Activated CD8-positive, alpha-beta T cell treated with anti-CD3 and anti-CD28 coated beads for 36 hours (primary cell): Measurements from ENCODE around the gene MIDN. TPM values are rescaled to one million over a fixed set of nuclear protein-coding genes. Genes with fewer than 3 reads are reported as not detected.

Experiments used
- ATAC-seq: fragments of 200-7000 bp; cut with Tn5 transposase; one replicate; pipeline ENCODE4 v1.10.0; 2021; ENCODE audit warnings: mild to moderate bottlenecking, moderate library complexity
- CTCF ChIA-PET: fragments of 350-600 bp; sonication (Branson Sonifier 250); formaldehyde crosslinking; loops from one replicate; lab custom pipeline; 2021; ENCODE audit warnings: antibody characterized with exemption; lab: Charles Lee
- POLR2A ChIA-PET: fragments of 350-600 bp; sonication (Branson Sonifier 250); formaldehyde crosslinking; loops from one replicate; lab custom pipeline; 2021; ENCODE audit warnings: antibody characterized with exemption; lab: Charles Lee
- DNase-seq: peaks from one replicate; pipeline ENCODE4 v3.0.0-alpha.2; 2020
- H3K27ac Mint-ChIP-seq: one replicate; pipeline ENCODE4 v1.8.0; 2021; ENCODE audit warnings: mild to moderate bottlenecking, mixed read lengths
- H3K27me3 Mint-ChIP-seq: one replicate; pipeline ENCODE4 v1.8.0; 2021; ENCODE audit warnings: mixed read lengths
- H3K36me3 Mint-ChIP-seq: one replicate; pipeline ENCODE4 v1.8.0; 2021; ENCODE audit warnings: low read depth, mixed read lengths
- H3K4me1 Mint-ChIP-seq: one replicate; pipeline ENCODE4 v1.8.0; 2021; ENCODE audit warnings: low read depth, mixed read lengths
- H3K4me3 Mint-ChIP-seq: one replicate; pipeline ENCODE4 v1.8.0; 2021; ENCODE audit warnings: mild to moderate bottlenecking, moderate library complexity, mixed read lengths
- H3K9me3 Mint-ChIP-seq: one replicate; pipeline ENCODE4 v1.8.0; 2021; ENCODE audit warnings: mixed read lengths
- intact Hi-C: fragments of 100-400 bp; cut with micrococcal nuclease; formaldehyde crosslinking; loops from one replicate; pipeline ENCODE4 v1.10.0; 2022
- total RNA-seq, 2 experiments: library from RNA; stranded (reverse); gene quantifications; one replicate each; pipeline ENCODE4 v1.2.3, GENCODE V29; 2021
- TF ChIP-seq, protein P1 (sequence below): fragments of 200-600 bp; IDR thresholded peaks from one replicate; pipeline ENCODE4 v1.8.0; 2022; ENCODE audit warnings: antibody characterized with exemption, mild to moderate bottlenecking

Gene MIDN
- total RNA-seq, 2 experiments from 2014 or later, result 41.1 to 43.9 TPM

DNA sequence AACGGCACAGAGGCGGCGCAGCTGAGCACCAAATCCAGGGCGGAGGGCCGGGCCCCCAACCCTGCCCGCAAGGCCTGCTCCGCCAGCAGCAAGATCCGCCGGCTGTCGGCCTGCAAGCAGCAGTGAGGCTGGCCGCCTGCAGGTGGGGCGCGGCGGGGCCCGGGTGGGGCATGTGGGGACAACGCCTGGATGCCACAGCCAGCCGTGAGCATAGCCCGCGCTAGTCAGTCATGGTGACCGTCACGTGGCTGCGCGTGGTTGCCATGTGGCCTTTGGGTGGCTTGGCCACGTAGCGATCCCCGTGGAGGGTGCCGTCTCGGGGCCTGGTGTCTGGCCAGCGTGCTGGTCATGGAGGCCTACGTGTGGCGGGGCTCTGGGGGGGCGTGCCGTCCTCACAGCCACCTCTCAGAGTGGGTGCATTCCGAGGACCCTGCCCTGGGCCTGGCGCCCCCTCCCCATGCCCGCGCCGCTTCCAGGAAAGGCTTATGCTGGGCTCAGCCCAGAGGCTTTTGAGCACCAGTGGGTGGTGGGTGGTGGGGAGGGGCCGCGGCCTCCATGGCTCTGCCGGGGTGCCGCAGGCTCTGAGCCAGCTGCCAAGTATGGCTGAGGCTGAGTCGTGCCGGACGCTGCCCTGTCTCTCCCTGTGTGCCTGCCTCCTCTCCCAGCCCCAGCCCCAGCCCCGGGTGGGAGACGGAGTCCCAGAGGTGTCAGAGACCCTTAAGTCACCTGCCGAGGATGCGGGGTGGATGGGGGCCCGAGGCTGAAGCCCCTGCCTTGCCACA, 21.7 kb upstream of the MIDN start:
- DNase-seq (no peak), ATAC-seq (no peak)
- H3K4me3 Mint-ChIP-seq, result no peak overlapping the region
- no peaks in the 10 kb centered on the region for H3K27me3 Mint-ChIP-seq
- ChIA-PET CTCF (no interaction called here), POLR2A (no interaction called here)
- H3K9me3 Mint-ChIP-seq, result no peaks in the 10 kb centered on the region
- H3K27ac Mint-ChIP-seq, result no peak overlapping the region
- TF ChIP-seq, protein P1, sequence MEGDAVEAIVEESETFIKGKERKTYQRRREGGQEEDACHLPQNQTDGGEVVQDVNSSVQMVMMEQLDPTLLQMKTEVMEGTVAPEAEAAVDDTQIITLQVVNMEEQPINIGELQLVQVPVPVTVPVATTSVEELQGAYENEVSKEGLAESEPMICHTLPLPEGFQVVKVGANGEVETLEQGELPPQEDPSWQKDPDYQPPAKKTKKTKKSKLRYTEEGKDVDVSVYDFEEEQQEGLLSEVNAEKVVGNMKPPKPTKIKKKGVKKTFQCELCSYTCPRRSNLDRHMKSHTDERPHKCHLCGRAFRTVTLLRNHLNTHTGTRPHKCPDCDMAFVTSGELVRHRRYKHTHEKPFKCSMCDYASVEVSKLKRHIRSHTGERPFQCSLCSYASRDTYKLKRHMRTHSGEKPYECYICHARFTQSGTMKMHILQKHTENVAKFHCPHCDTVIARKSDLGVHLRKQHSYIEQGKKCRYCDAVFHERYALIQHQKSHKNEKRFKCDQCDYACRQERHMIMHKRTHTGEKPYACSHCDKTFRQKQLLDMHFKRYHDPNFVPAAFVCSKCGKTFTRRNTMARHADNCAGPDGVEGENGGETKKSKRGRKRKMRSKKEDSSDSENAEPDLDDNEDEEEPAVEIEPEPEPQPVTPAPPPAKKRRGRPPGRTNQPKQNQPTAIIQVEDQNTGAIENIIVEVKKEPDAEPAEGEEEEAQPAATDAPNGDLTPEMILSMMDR, result no peak
- H3K36me3 Mint-ChIP-seq, result peaks cover 2% of the 10 kb centered on the region
- H3K4me1 Mint-ChIP-seq, result no peaks in the 10 kb centered on the region
- intact Hi-C loops, result no loop called here

DNA sequence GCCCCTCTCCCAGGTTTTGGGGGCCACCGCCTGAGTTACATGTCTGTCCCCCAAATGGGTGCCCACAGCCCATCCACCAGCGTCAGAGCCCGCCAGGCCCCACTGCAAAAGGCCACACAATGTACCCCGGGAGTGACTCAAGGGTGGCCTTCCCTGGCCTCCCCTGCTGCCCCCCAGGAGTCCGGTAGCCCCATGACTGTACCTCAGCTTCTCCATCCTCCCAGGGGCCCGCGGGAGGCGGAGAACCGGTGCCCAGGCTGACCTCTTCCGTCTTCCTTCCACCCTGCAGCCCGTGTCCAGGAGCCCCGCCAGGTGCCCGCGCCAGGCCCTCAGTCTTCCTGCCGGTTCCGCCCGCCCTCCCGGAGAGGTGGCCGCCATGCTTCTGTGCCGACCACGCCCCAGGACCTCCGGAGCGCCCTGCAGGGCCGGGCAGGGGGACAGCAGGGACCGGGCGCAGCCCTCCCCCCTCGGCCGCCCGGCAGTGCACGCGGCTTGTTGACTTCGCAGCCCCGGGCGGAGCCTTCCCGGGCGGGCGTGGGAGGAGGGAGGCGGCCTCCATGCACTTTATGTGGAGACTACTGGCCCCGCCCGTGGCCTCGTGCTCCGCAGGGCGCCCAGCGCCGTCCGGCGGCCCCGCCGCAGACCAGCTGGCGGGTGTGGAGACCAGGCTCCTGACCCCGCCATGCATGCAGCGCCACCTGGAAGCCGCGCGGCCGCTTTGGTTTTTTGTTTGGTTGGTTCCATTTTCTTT, 20.9 kb upstream of the MIDN start:
- Mint-ChIP-seq H3K4me3 (no peak overlapping the region), H3K27ac (no peak overlapping the region), H3K27me3 (no peaks in the 10 kb centered on the region), H3K36me3 (peaks cover 2% of the 10 kb centered on the region), H3K9me3 (no peaks in the 10 kb centered on the region), H3K4me1 (no peaks in the 10 kb centered on the region)
- TF ChIP-seq, protein P1, result no peak
- intact Hi-C loops, result no loop called here
- DNase-seq (no peak), ATAC-seq (no peak)
- ChIA-PET POLR2A (interaction anchor here (0.9 kb wide), 2 partner anchors 11 to 243 kb away, joined by 3 to 4 read pairs; partner anchors contain the start of gene WDR18), CTCF (no interaction called here)

DNA sequence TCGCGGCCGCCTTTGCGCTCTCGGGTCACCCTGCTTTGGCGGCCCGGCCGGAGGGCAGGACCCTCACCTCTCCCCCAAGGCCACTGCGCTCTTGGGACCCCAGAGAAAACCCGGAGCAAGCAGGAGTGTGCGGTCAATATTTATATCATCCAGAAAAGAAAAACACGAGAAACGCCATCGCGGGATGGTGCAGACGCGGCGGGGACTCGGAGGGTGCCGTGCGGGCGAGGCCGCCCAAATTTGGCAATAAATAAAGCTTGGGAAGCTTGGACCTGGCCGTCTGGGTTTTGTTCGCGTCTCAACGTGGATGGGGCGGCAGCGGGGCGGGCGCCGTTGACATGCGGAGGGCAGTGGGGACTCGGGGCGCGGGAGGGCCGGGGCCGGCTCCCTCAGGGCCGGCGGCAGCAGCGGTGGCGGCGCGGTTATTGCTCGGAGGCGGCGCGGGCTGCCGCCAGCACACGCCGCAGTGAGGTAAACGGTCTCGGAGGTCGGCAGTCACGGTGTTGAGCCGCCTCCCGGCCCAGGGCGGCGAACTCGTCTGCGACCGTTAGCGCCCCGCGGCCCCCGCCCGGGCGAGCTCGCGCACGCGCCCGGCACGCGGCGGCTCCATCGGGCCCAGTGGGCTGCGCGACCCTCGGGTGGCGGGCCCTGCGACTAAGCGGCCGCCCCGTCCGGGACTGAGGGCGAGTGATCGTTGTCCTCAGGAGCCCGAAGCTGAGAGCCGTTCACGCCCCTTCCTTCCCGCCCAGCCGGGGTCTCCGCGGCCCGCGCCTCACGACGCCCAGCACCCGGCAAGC, 20.0 kb upstream of the MIDN start:
- no peak for ATAC-seq
- H3K27ac Mint-ChIP-seq, result no peak overlapping the region
- H3K9me3 Mint-ChIP-seq, result no peaks in the 10 kb centered on the region
- CTCF ChIA-PET, result no interaction called here
- no peak for DNase-seq
- H3K27me3 Mint-ChIP-seq, result no peaks in the 10 kb centered on the region
- H3K36me3 Mint-ChIP-seq, result peaks cover 2% of the 10 kb centered on the region
- POLR2A ChIA-PET, result interaction anchor here (0.9 kb wide), 2 partner anchors 12 to 244 kb away, joined by 3 to 4 read pairs; partner anchors contain the start of gene WDR18
- TF ChIP-seq, protein P1, result no peak
- no peak overlapping the region for H3K4me3 Mint-ChIP-seq
- H3K4me1 Mint-ChIP-seq, result no peaks in the 10 kb centered on the region
- intact Hi-C loops, result no loop called here

DNA sequence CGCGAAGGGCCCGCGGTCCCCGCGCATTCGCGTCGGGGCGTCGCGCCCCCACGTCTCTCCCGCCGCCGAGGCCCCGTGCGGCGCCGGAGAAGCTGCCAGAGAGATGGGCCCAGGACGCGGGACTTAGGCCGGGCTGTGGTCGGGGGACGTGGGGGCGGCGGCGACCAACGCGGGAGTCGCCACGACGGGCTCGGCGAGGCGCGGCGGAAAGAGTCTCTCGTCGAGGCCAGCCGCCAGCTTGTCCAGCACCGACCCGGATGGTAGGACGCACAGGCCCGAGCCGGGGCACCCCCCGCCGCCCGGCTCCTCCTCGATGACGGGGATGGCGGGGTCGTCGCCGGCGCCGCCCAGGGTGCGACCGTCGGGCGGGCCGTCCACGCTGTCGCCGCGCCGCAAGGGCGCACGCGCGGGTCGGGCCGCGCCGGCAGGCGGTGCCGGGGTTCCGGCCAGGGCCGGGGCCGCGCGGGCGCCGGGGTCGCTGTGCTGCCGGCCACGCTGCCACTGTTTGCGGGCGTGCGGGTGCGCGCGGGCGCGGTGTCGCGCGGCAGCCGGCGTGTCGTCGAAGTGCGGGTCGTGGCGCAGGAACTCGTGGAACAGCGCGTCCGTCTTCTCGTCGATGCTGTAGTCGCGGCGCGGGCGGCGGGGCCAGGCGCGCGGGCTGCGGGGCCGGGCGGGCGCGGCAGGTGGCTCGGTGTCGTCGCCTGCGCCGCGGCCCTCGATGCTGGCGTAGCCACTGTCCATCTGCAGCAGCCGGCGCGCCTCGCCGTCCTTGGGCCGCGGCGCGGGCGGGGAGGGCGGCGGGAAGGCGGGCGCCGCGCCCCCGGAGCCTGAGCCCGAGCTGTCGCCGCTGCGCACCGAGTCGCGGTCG, 19.1 kb upstream of the MIDN start:
- H3K4me1 Mint-ChIP-seq, result no peaks in the 10 kb centered on the region
- POLR2A ChIA-PET, result interaction anchor here (0.8 kb wide), 1 partner anchor 14 kb away, joined by 3 read pairs; no protein-coding TSS in a partner anchor
- H3K4me3 Mint-ChIP-seq, result no peak overlapping the region
- CTCF ChIA-PET, result no interaction called here
- no peak overlapping the region for H3K27ac Mint-ChIP-seq
- no peak for ATAC-seq
- peaks cover 2% of the 10 kb centered on the region for H3K36me3 Mint-ChIP-seq
- DNase-seq, result no peak
- TF ChIP-seq, protein P1, result no peak
- no peaks in the 10 kb centered on the region for H3K27me3 Mint-ChIP-seq
- no peaks in the 10 kb centered on the region for H3K9me3 Mint-ChIP-seq
- intact Hi-C loops, result no loop called here
